HEK293 (cell line): ENCODE results near the gene CETP.
A peak's percentile ranks its signal among the peaks of the same experiment; 100 is the strongest.

ENCODE experiments used
- CTCF ChIA-PET: fragments of 350-600 bp; formaldehyde crosslinking; extraction: SDS; loops from one replicate; lab custom pipeline; 2021; ENCODE audit warnings: antibody characterized with exemption; lab: Yijun Ruan, JAX
- POLR2A ChIA-PET: fragments of 300-600 bp; formaldehyde crosslinking; extraction: SDS; loops from one replicate; lab custom pipeline; 2020; ENCODE audit warnings: antibody characterized with exemption, inconsistent platforms; lab: Yijun Ruan, JAX
- H3K27ac ChIP-seq: fragments of 200-500 bp; sonication (Bioruptor generic); 2 replicates; pipeline ENCODE4 v1.5.1; 2014; ENCODE audit warnings: low read depth, low read length, control low read depth, inconsistent platforms; ENCODE audit errors: extremely low read depth
- H3K36me3 ChIP-seq, 2 experiments: fragments of 200-500 bp in 1 of 2; sonication (Bioruptor generic) in 1 of 2; 1 replicate in 1 of 2; 2 replicates in 1 of 2; pipeline ENCODE4 v1.5.1; 2014 to 2017; ENCODE audit warnings: inconsistent platforms in 2 of 2, low read length in 2 of 2; ENCODE audit not compliant: control insufficient read depth in 2 of 2, insufficient read depth in 1 of 2
- H3K4me1 ChIP-seq: fragments of 200-500 bp; sonication (Bioruptor generic); 2 replicates; pipeline ENCODE4 v1.5.1; 2014; ENCODE audit warnings: mild to moderate bottlenecking, low read length, inconsistent platforms; ENCODE audit not compliant: control insufficient read depth, insufficient read depth
- H3K4me3 ChIP-seq: 2 replicates; pipeline ENCODE4 v1.5.1; 2011; ENCODE audit warnings: low read depth, mild to moderate bottlenecking, control low read depth, low read length, moderate library complexity
- H3K9me3 ChIP-seq: fragments of 200-500 bp; sonication (Bioruptor generic); 2 replicates; pipeline ENCODE4 v1.5.1; 2014; ENCODE audit warnings: low read depth, low read length, inconsistent platforms; ENCODE audit not compliant: control insufficient read depth, insufficient read depth
- EGR2 ChIP-seq: fragments of 450-650 bp; formaldehyde crosslinking; IDR thresholded peaks from 2 replicates; pipeline ENCODE4 v1.5.1; 2016; ENCODE audit warnings: low read depth, missing biosample characterization, missing genetic modification characterization
- KLF1 ChIP-seq: fragments of 450-650 bp; formaldehyde crosslinking; IDR thresholded peaks from 2 replicates; pipeline ENCODE4 v1.5.1; 2016; ENCODE audit warnings: missing biosample characterization, missing genetic modification characterization
- KLF10 ChIP-seq: fragments of 450-650 bp; IDR thresholded peaks from 2 replicates; pipeline ENCODE4 v1.5.1; 2018; ENCODE audit warnings: missing biosample characterization, mild to moderate bottlenecking, missing genetic modification characterization
- PRDM10 ChIP-seq: fragments of 450-650 bp; formaldehyde crosslinking; IDR thresholded peaks from 2 replicates; pipeline ENCODE4 v1.5.1; 2016; ENCODE audit warnings: missing biosample characterization, missing genetic modification characterization
- RBAK ChIP-seq: fragments of 450-650 bp; formaldehyde crosslinking; IDR thresholded peaks from 2 replicates; pipeline ENCODE4 v1.5.1; 2016; ENCODE audit warnings: missing biosample characterization, missing genetic modification characterization
- REST ChIP-seq: fragments of 450-650 bp; formaldehyde crosslinking; IDR thresholded peaks from 2 replicates; pipeline ENCODE4 v1.5.1; 2016; ENCODE audit warnings: missing biosample characterization, missing genetic modification characterization
- SP2 ChIP-seq: fragments of 450-650 bp; formaldehyde crosslinking; IDR thresholded peaks from 2 replicates; pipeline ENCODE4 v1.5.1; 2016; ENCODE audit warnings: missing biosample characterization, missing genetic modification characterization
- SP7 ChIP-seq: fragments of 450-650 bp; formaldehyde crosslinking; IDR thresholded peaks from 2 replicates; pipeline ENCODE4 v1.5.1; 2016; ENCODE audit warnings: missing biosample characterization, missing genetic modification characterization
- YY1 ChIP-seq: fragments of 450-650 bp; formaldehyde crosslinking; IDR thresholded peaks from 2 replicates; pipeline ENCODE4 v1.5.1; 2018; ENCODE audit warnings: missing biosample characterization, missing genetic modification characterization
- ZBTB1 ChIP-seq: fragments of 450-650 bp; formaldehyde crosslinking; IDR thresholded peaks from 2 replicates; pipeline ENCODE4 v1.5.1; 2016; ENCODE audit warnings: missing biosample characterization, missing genetic modification characterization
- ZBTB26 ChIP-seq: fragments of 450-650 bp; formaldehyde crosslinking; optimal IDR thresholded peaks from 2 replicates; pipeline ENCODE3; 2016; ENCODE audit warnings: missing biosample characterization, mild to moderate bottlenecking, missing genetic modification characterization
- ZFHX2 ChIP-seq: fragments of 450-650 bp; formaldehyde crosslinking; conservative IDR thresholded peaks from 2 replicates; pipeline ENCODE4 v1.5.1; 2016; ENCODE audit warnings: missing biosample characterization, missing genetic modification characterization
- ZNF266 ChIP-seq: fragments of 450-650 bp; formaldehyde crosslinking; IDR thresholded peaks from 2 replicates; pipeline ENCODE4 v1.5.1; 2016; ENCODE audit warnings: missing biosample characterization, missing genetic modification characterization, low read depth
- ZNF354C ChIP-seq: fragments of 450-650 bp; formaldehyde crosslinking; IDR thresholded peaks from 2 replicates; pipeline ENCODE4 v1.5.1; 2016; ENCODE audit warnings: missing biosample characterization, missing genetic modification characterization, low read depth, borderline replicate concordance
- ZNF37A ChIP-seq: fragments of 450-650 bp; IDR thresholded peaks from 2 replicates; pipeline ENCODE4 v1.5.1; 2018; ENCODE audit warnings: missing biosample characterization, missing genetic modification characterization
- ZNF513 ChIP-seq: fragments of 450-650 bp; IDR thresholded peaks from 2 replicates; pipeline ENCODE4 v1.5.1; 2018; ENCODE audit warnings: missing biosample characterization, missing genetic modification characterization
- ZNF768 ChIP-seq: fragments of 450-650 bp; formaldehyde crosslinking; IDR thresholded peaks from 2 replicates; pipeline ENCODE4 v1.5.1; 2018; ENCODE audit warnings: missing biosample characterization, mild to moderate bottlenecking, missing genetic modification characterization
- TF ChIP-seq, protein P1 (sequence below): fragments of 450-650 bp; formaldehyde crosslinking; IDR thresholded peaks from 2 replicates; pipeline ENCODE4 v1.5.1; 2016; ENCODE audit warnings: missing biosample characterization, missing genetic modification characterization

Gene CETP

DNA sequence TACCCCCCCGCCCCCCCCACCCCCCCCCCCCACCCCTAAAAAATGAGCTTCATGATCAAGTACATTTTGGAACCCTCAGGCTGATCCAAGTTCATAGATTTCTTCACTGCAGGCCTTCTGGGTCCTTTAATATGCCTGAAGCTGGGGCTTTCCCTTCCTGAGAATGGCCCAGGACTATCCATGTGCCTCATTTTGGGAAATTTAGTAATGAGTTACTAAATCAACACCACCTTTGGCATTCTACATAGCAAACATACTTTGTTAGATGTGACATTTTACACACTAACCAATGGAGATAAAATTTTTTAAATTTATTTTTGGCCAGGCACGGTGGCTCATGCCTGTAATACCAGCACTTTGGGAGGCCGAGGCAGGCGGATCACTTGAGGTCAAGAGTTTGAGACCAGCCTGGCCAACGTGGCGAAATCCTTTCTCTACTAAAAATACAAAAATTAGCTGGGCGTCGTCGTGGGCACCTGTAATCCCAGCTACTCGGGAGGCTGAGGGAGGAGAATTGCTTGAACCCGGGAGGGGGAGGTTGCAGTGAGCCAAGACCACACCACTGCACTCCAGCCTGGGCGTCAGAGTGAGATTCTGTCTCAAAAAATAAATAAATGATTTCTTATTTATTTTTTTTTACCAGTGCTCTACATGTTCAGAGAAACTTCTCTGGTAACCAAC, 15.8 kb upstream of the CETP start:
- no peak for TF ChIP-seq ZNF266 (tag by site-specific recombination)
- no peak for TF ChIP-seq SP7 (tag by site-specific recombination)
- TF ChIP-seq KLF10 (tag by site-specific recombination) = no peak
- no peak for TF ChIP-seq YY1 (tag by site-specific recombination)
- no peak for TF ChIP-seq ZBTB26 (tag by site-specific recombination)
- TF ChIP-seq, protein P1, sequence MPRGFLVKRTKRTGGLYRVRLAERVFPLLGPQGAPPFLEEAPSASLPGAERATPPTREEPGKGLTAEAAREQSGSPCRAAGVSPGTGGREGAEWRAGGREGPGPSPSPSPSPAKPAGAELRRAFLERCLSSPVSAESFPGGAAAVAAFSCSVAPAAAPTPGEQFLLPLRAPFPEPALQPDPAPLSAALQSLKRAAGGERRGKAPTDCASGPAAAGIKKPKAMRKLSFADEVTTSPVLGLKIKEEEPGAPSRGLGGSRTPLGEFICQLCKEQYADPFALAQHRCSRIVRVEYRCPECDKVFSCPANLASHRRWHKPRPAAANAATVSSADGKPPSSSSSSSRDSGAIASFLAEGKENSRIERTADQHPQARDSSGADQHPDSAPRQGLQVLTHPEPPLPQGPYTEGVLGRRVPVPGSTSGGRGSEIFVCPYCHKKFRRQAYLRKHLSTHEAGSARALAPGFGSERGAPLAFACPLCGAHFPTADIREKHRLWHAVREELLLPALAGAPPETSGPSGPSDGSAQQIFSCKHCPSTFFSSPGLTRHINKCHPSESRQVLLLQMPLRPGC (tag by site-specific recombination) = no peak
- TF ChIP-seq RBAK (tag by site-specific recombination) = no peak
- TF ChIP-seq ZNF37A (tag by site-specific recombination) = no peak
- no peak for TF ChIP-seq KLF1 (tag by site-specific recombination)
- TF ChIP-seq SP2 (tag by site-specific recombination) = no peak
- no peak for TF ChIP-seq ZNF354C (tag by site-specific recombination)
- TF ChIP-seq ZBTB1 (tag by site-specific recombination) = no peak
- H3K4me3 ChIP-seq = no peak overlapping the region
- no peaks in the 10 kb centered on the region for H3K4me1 ChIP-seq
- peaks cover 19 to 44% of the 10 kb centered on the region in 2 experiments for H3K36me3 ChIP-seq
- H3K27ac ChIP-seq = no peak overlapping the region
- H3K9me3 ChIP-seq = no peaks in the 10 kb centered on the region
- POLR2A ChIA-PET = interaction anchor here (4.2 kb wide), 1 partner anchor 13 kb away, joined by 16 read pairs; the partner anchor contains the start of gene HERPUD1
- CTCF ChIA-PET = interaction anchor here (0.6 to 0.8 kb wide), 2 partner anchors 82 to 153 kb away, joined by 3 to 8 read pairs; no protein-coding TSS in a partner anchor

- H3K4me1 ChIP-seq = no peaks in the 10 kb centered on the region
Observed at GRCh38 chr16:56946767-56947603, 14.8 kb upstream of the CETP start.

More at GRCh38 chr16:56946767-56947603, 14.8 kb upstream of the CETP start:
- no peaks in the 10 kb centered on the region for H3K9me3 ChIP-seq
- peaks cover 19 to 35% of the 10 kb centered on the region in 2 experiments for H3K36me3 ChIP-seq
- CTCF ChIA-PET = interaction anchor here (0.6 to 1.8 kb wide), 6 partner anchors 18 to 1047 kb away, joined by 3 to 9 read pairs (median 4); partner anchors contain the start of gene NLRC5
- POLR2A ChIA-PET = interaction anchor here (0.6 to 4.2 kb wide), 5 partner anchors 10 to 92 kb away, joined by 3 to 16 read pairs (median 6); partner anchors contain the start of gene HERPUD1
- TF ChIP-seq PRDM10 (tag by site-specific recombination) (peak; percentile 15; the same call in 1 of the 2 replicates), REST (tag by site-specific recombination) (peak; percentile 60), ZFHX2 (peak; percentile 46), ZNF768 (tag by site-specific recombination) (no peak), EGR2 (tag by site-specific recombination) (peak; percentile 18; the same call in 1 of the 2 replicates), ZNF513 (tag by site-specific recombination) (no peak)
- no peak overlapping the region for H3K27ac ChIP-seq
- no peak overlapping the region for H3K4me3 ChIP-seq
